ENCODE results near the gene SLC16A1.
"Not testable (repeated sequence)": the region's sequence is repeated elsewhere in the genome, so short reads cannot be mapped to it uniquely, and the experiment has no call there.

The SLC16A1 gene

GRCh38 chr1:112982853-112983536 lies 27.0 kb upstream of the SLC16A1 start:
- Histone ChIP-seq H3K27ac (replicated peaks) (no peak overlapping the region), H3K27me3 (ENCODE audit: insufficient read depth, poor library complexity, severe bottlenecking) (no peaks in the 10 kb centered on the region), H3K4me3 (replicated peaks; ENCODE audit: insufficient read depth, low read length) (no peak overlapping the region)
- no peak for DNase-seq (ENCODE audit: low read depth in 1 of 2, low spot score in 1 of 2)
- TF ChIP-seq SPI1 (IDR thresholded peaks at IDR 0.05; ENCODE audit: borderline replicate concordance, low read depth), result no peak
- no peak for TF ChIP-seq POLR2AphosphoS5 (IDR thresholded peaks at IDR 0.05; ENCODE audit: low read depth)
- no peak for TF ChIP-seq GABPA (IDR thresholded peaks at IDR 0.05; ENCODE audit: low read depth)
- no peak for TF ChIP-seq REST (IDR thresholded peaks at IDR 0.05; ENCODE audit: insufficient replicate concordance, low read depth)
- TF ChIP-seq, protein P1, sequence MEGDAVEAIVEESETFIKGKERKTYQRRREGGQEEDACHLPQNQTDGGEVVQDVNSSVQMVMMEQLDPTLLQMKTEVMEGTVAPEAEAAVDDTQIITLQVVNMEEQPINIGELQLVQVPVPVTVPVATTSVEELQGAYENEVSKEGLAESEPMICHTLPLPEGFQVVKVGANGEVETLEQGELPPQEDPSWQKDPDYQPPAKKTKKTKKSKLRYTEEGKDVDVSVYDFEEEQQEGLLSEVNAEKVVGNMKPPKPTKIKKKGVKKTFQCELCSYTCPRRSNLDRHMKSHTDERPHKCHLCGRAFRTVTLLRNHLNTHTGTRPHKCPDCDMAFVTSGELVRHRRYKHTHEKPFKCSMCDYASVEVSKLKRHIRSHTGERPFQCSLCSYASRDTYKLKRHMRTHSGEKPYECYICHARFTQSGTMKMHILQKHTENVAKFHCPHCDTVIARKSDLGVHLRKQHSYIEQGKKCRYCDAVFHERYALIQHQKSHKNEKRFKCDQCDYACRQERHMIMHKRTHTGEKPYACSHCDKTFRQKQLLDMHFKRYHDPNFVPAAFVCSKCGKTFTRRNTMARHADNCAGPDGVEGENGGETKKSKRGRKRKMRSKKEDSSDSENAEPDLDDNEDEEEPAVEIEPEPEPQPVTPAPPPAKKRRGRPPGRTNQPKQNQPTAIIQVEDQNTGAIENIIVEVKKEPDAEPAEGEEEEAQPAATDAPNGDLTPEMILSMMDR (IDR thresholded peaks at IDR 0.05; ENCODE audit: insufficient read depth, low read length), result no peak

- Histone ChIP-seq H3K27me3 (ENCODE audit: insufficient read depth, poor library complexity, severe bottlenecking) (no peaks in the 10 kb centered on the region), H3K27ac (replicated peaks) (no peak overlapping the region), H3K4me3 (replicated peaks; ENCODE audit: insufficient read depth, low read length) (no peak overlapping the region)
- no peak for DNase-seq (ENCODE audit: low read depth in 1 of 2, low spot score in 1 of 2)
- TF ChIP-seq REST (IDR thresholded peaks at IDR 0.05; ENCODE audit: insufficient replicate concordance, low read depth) (no peak), GABPA (IDR thresholded peaks at IDR 0.05; ENCODE audit: low read depth) (no peak), POLR2AphosphoS5 (IDR thresholded peaks at IDR 0.05; ENCODE audit: low read depth) (no peak), SPI1 (IDR thresholded peaks at IDR 0.05; ENCODE audit: borderline replicate concordance, low read depth) (no peak)
- TF ChIP-seq, protein P1 (IDR thresholded peaks at IDR 0.05; ENCODE audit: insufficient read depth, low read length), result no peak
Measured at GRCh38 chr1:112982328-112982727, 26.3 kb upstream of the SLC16A1 start.

DNA sequence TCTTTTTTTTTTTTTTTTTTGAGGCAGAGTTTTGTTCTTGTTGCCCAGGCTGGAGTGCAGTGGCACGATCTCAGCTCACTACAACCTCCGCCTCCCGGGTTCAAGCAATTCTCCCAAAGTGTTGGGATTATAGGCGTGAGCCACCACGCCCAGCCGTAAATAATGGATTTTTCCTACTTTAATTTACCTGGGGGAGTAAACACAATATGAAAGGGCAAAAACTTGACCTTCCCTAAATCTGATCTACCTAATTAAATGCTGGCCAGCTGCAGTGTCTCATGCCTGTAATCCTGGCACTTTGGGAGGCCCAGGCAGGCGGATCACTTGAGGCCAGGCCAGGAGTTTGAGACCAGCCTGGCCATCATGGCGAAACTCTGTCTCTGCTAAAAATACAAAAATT lies 25.8 kb upstream of the SLC16A1 start:
- H3K27me3 ChIP-seq (ENCODE audit: insufficient read depth, poor library complexity, severe bottlenecking); DNase-seq (ENCODE audit: low read depth in 1 of 2, low spot score in 1 of 2); H3K4me3 ChIP-seq (replicated peaks; ENCODE audit: insufficient read depth, low read length); H3K27ac ChIP-seq (replicated peaks): not testable (repeated sequence)

GRCh38 chr1:112981426-112981825 lies 25.4 kb upstream of the SLC16A1 start:
- no peak overlapping the region for H3K4me3 ChIP-seq (replicated peaks; ENCODE audit: insufficient read depth, low read length)
- H3K27ac ChIP-seq (replicated peaks), result no peak overlapping the region
- DNase-seq (ENCODE audit: low read depth in 1 of 2, low spot score in 1 of 2), result no peak
- TF ChIP-seq REST (IDR thresholded peaks at IDR 0.05; ENCODE audit: insufficient replicate concordance, low read depth), result no peak
- TF ChIP-seq SPI1 (IDR thresholded peaks at IDR 0.05; ENCODE audit: borderline replicate concordance, low read depth), result peak; percentile 89
- H3K27me3 ChIP-seq (ENCODE audit: insufficient read depth, poor library complexity, severe bottlenecking), result no peaks in the 10 kb centered on the region
